ENCODE results near the gene FIGLA. TPM values are rescaled to one million over a fixed set of nuclear protein-coding genes. Genes with fewer than 3 reads are reported as not detected.

Gene FIGLA
- total RNA-seq, 4 donors from 2014 or later = not detected

DNA sequence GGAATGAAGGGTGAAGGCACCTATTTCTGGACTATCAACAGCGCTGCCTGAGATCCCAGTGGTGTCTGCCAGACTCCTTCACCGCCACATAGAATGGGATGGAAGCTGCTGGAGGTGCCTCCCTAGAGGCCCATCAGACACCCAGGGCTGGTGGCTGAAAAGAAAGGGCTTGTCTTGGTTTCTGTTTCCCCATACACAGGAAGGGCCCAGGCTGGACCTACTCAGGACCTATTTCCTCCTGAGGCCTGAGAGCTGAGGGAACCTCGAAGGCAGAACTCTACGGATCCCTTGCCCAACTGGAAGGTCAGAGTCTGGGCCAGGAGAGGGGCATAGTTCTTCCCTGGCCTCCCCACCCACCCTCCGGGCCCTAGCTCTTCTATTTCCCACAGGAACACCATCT lies 32.8 kb upstream of the FIGLA start:
- H3K27ac ChIP-seq = no peak overlapping the region
- 84% methylated on average over 3 of the region's 5 CpGs for WGBS
- H3K9me3 ChIP-seq = no peaks in the 10 kb centered on the region
- H3K4me3 ChIP-seq = no peak overlapping the region
- H3K27me3 ChIP-seq = peaks cover 6% of the 10 kb centered on the region
- no peaks in the 10 kb centered on the region for H3K4me1 ChIP-seq
- DNase-seq (ENCODE audit: low spot score in 2 of 2) = no peak
- H3K36me3 ChIP-seq = no peaks in the 10 kb centered on the region
- TF ChIP-seq, protein P1, sequence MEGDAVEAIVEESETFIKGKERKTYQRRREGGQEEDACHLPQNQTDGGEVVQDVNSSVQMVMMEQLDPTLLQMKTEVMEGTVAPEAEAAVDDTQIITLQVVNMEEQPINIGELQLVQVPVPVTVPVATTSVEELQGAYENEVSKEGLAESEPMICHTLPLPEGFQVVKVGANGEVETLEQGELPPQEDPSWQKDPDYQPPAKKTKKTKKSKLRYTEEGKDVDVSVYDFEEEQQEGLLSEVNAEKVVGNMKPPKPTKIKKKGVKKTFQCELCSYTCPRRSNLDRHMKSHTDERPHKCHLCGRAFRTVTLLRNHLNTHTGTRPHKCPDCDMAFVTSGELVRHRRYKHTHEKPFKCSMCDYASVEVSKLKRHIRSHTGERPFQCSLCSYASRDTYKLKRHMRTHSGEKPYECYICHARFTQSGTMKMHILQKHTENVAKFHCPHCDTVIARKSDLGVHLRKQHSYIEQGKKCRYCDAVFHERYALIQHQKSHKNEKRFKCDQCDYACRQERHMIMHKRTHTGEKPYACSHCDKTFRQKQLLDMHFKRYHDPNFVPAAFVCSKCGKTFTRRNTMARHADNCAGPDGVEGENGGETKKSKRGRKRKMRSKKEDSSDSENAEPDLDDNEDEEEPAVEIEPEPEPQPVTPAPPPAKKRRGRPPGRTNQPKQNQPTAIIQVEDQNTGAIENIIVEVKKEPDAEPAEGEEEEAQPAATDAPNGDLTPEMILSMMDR (IDR thresholded peaks at IDR 0.05) = no peak
- TF ChIP-seq POLR2A (IDR thresholded peaks at IDR 0.05) (no peak), EP300 (IDR thresholded peaks at IDR 0.05) (no peak), POLR2AphosphoS5 (IDR thresholded peaks at IDR 0.05) (no peak)

GRCh38 chr2:70822843-70823242 lies 32.4 kb upstream of the FIGLA start:
- Histone ChIP-seq H3K9me3 (no peaks in the 10 kb centered on the region), H3K27me3 (peaks cover 6% of the 10 kb centered on the region), H3K4me1 (no peaks in the 10 kb centered on the region), H3K36me3 (no peaks in the 10 kb centered on the region), H3K27ac (no peak overlapping the region), H3K4me3 (no peak overlapping the region)
- TF ChIP-seq POLR2A (IDR thresholded peaks at IDR 0.05) = no peak
- no peak for TF ChIP-seq POLR2AphosphoS5 (IDR thresholded peaks at IDR 0.05)
- no peak for TF ChIP-seq EP300 (IDR thresholded peaks at IDR 0.05)
- TF ChIP-seq, protein P1 (IDR thresholded peaks at IDR 0.05) = no peak
- WGBS = 81% methylated on average over 7 of the region's 8 CpGs
- no peak for DNase-seq (ENCODE audit: low spot score in 2 of 2)

DNA sequence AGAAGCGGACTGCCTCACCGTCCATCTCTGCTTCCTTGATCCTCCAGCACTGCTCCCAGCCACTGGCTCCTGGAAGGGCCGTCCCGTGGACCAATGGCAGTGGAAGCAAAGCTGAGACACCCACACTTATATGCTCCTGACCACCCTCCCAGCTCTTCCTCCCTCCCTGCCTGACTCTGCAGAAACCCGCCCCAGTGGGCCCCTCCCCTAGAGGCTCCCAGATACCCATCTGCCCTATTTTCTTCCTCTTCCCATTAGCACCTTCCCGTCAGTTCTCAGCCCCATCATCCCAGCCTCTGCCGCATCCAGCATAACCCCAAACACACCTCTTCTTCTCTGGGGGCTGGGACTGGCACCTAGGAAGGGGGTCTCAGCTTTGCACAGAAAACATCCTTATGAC lies 30.1 kb upstream of the FIGLA start, which contains the start of gene CLEC4F:
Gene CLEC4F (minus strand): TSS at position 101 of the 400 bp plus-strand sequence. CDS start 76 bp downstream, at position 25.
- H3K27ac ChIP-seq = no peak within 1 kb of the TSS
- no peak for DNase-seq (ENCODE audit: low spot score in 2 of 2)
- H3K4me1 ChIP-seq = no peaks in the 10 kb centered on the region
- TF ChIP-seq POLR2AphosphoS5 (IDR thresholded peaks at IDR 0.05) (no peak), POLR2A (IDR thresholded peaks at IDR 0.05) (no peak), EP300 (IDR thresholded peaks at IDR 0.05) (no peak)
- TF ChIP-seq, protein P1 (IDR thresholded peaks at IDR 0.05) = no peak
- H3K27me3 ChIP-seq = peaks cover 6% of the 10 kb centered on the region
- H3K9me3 ChIP-seq = no peaks in the 10 kb centered on the region
- WGBS = 86% methylated on average over 6 of the region's 7 CpGs
- H3K4me3 ChIP-seq = no peak within 1 kb of the TSS
- H3K36me3 ChIP-seq = no peaks in the 10 kb centered on the region

DNA sequence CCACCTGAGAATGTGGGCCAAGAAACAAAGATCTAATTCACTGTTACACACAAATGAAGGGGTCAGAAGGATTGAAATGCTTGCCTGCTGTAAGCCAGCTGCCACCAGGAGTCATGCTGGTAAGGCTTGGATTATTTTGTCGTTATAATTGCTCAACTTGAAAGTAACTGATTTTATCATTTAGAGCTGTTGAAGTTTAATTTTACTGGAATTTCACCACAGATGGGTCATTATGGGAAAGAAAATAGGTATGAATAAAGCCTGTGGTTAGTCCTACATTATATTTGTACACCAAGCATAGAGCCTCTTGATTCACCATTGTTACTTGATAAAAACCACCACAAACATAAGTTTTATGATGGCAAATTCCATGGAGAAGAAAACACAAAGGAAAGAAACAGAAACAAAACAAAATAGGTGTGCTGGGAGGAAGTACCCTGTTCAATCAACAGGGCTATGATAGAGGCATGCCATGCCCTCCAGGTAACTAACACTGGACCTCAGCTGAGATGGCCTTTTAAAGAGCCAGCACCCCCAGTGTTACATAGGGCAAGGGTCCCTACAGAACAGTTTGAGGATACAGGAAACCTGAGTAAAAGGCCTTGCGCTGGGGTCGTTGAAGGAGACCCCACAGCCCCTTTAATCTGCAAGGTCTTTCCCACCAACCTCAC lies 27.0 kb upstream of the FIGLA start:
- peaks cover 11% of the 10 kb centered on the region for H3K27me3 ChIP-seq
- no peaks in the 10 kb centered on the region for H3K36me3 ChIP-seq
- no peak for TF ChIP-seq POLR2AphosphoS5 (IDR thresholded peaks at IDR 0.05)
- TF ChIP-seq, protein P1 (IDR thresholded peaks at IDR 0.05) = no peak
- no peak for TF ChIP-seq EP300 (IDR thresholded peaks at IDR 0.05)
- no peak for TF ChIP-seq POLR2A (IDR thresholded peaks at IDR 0.05)
- no peaks in the 10 kb centered on the region for H3K9me3 ChIP-seq
- H3K27ac ChIP-seq = no peak overlapping the region
- DNase-seq (ENCODE audit: low spot score in 2 of 2) = no peak
- 78% methylated on average over 3 of the region's 3 CpGs for WGBS
- no peak overlapping the region for H3K4me3 ChIP-seq
- no peaks in the 10 kb centered on the region for H3K4me1 ChIP-seq

- H3K4me1 ChIP-seq = no peaks in the 10 kb centered on the region
- no peak overlapping the region for H3K27ac ChIP-seq
- 63% methylated on average over 5 of the region's 5 CpGs for WGBS
- no peak for TF ChIP-seq POLR2A (IDR thresholded peaks at IDR 0.05)
- no peak for TF ChIP-seq POLR2AphosphoS5 (IDR thresholded peaks at IDR 0.05)
- TF ChIP-seq EP300 (IDR thresholded peaks at IDR 0.05) = no peak
- TF ChIP-seq, protein P1 (IDR thresholded peaks at IDR 0.05) = no peak
- no peak overlapping the region for H3K4me3 ChIP-seq
- H3K36me3 ChIP-seq = no peaks in the 10 kb centered on the region
- no peaks in the 10 kb centered on the region for H3K9me3 ChIP-seq
- DNase-seq (ENCODE audit: low spot score in 2 of 2) = no peak
- peaks cover 11% of the 10 kb centered on the region for H3K27me3 ChIP-seq
These were observed 26.3 kb upstream of the FIGLA start for GRCh38 chr2:70816726-70817125.

Measured in suprapubic skin (tissue), 4 donors.